Peyer's patch (tissue), 4 donors: ENCODE data around the gene ERICH6B. TPM values are rescaled to one million over a fixed set of nuclear protein-coding genes. Genes with fewer than 3 reads are reported as not detected.
A peak's percentile ranks its signal among the peaks of the same experiment; 100 is the strongest.

ENCODE experiments used
- DNase-seq, 3 donors: peaks; one replicate each; pipeline ENCODE4 v3.0.0-alpha.2; 2017 to 2019
- H3K27ac ChIP-seq, 4 donors: fragments of 200-600 bp; sonication (generic); one replicate each; pipeline ENCODE4 v1.5.1; 2016 to 2019
- H3K27me3 ChIP-seq, 2 donors: fragments of 200-600 bp; sonication (generic); one replicate each; pipeline ENCODE4 v1.5.1; 2019
- H3K36me3 ChIP-seq, 3 donors: fragments of 200-600 bp; sonication (generic); one replicate each; pipeline ENCODE4 v1.5.1; 2016 to 2019
- H3K4me1 ChIP-seq, 4 donors: fragments of 200-600 bp; sonication (generic); one replicate each; pipeline ENCODE4 v1.5.1; 2016 to 2019
- H3K4me3 ChIP-seq, 4 donors: fragments of 200-600 bp; sonication (generic); 1 replicate in 3 of 4; 2 replicates in 1 of 4; pipeline ENCODE4 v1.5.1; 2016 to 2019; ENCODE audit warnings: mild to moderate bottlenecking in 1 of 4
- H3K9me3 ChIP-seq, 4 donors: fragments of 200-600 bp; sonication (generic); one replicate each; pipeline ENCODE4 v1.5.1; 2016 to 2019; ENCODE audit warnings: mild to moderate bottlenecking in 1 of 4
- POLR2A ChIP-seq, 2 donors: fragments of 450-650 bp; IDR thresholded peaks; one replicate each; pipeline ENCODE4 v1.5.1; 2017; ENCODE audit warnings: antibody characterized with exemption in 2 of 2, mild to moderate bottlenecking in 2 of 2, moderate library complexity in 2 of 2
- total RNA-seq, 4 donors: library from RNA; depleted of rRNA; stranded (reverse); fragments of >200 nt; gene quantifications; one replicate each; pipeline ENCODE4 v1.1.0, GENCODE V29; 2016
- TF ChIP-seq, protein P1 (sequence below), 6 experiments: fragments of 450-650 bp in 4 of 6; fragments of 200-600 bp in 2 of 6; sonication (generic) in 1 of 6; IDR thresholded peaks; one replicate each; pipeline ENCODE4 v1.5.1; 2017 to 2019; ENCODE audit warnings: antibody characterized with exemption in 6 of 6, mild to moderate bottlenecking in 3 of 6, moderate library complexity in 1 of 6

Gene ERICH6B
- total RNA-seq, 4 donors from 2014 or later, result not detected

DNA sequence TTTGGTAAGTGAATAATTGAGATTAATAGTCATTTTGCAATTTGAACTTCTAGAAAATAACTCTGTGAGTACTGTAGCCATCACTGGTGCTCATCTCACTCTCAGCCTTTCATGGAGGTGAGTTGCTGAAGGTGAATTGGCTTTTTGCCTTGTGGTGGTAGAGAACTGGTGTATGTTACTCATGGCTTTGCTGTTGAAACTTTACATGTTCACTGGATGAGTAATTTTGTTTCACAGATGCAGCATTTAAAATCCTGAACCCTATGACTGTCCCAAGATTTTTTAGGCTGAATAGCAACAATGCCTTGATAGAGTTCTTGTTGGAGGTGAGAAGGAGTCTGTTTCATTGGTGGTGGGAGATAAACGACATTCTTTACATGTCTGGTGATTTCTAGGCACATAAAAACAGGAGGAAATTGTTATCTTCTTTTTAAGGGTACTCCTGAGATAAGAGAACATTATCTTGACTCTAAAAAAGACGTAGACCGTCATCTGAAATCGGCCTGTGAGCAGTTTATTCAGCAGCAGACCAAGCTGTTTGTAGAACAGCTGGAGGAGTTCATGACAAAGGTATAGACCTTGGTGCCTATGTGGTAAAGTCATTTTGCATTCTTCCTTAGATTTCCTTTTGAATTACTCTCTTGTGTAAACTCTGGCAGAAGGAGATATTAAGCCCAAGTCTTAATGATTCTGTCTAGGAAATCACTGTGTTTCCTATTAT is 96.9 kb downstream of the ERICH6B start:
- Histone ChIP-seq H3K36me3 (peaks cover 0 to 76% (median 0%) of the 10 kb centered on the region in 3 donors), H3K9me3 (no peaks in the 10 kb centered on the region), H3K4me3 (no peak overlapping the region), H3K27ac (no peak overlapping the region), H3K4me1 (no peaks in the 10 kb centered on the region), H3K27me3 (no peaks in the 10 kb centered on the region)
- TF ChIP-seq, protein P1, sequence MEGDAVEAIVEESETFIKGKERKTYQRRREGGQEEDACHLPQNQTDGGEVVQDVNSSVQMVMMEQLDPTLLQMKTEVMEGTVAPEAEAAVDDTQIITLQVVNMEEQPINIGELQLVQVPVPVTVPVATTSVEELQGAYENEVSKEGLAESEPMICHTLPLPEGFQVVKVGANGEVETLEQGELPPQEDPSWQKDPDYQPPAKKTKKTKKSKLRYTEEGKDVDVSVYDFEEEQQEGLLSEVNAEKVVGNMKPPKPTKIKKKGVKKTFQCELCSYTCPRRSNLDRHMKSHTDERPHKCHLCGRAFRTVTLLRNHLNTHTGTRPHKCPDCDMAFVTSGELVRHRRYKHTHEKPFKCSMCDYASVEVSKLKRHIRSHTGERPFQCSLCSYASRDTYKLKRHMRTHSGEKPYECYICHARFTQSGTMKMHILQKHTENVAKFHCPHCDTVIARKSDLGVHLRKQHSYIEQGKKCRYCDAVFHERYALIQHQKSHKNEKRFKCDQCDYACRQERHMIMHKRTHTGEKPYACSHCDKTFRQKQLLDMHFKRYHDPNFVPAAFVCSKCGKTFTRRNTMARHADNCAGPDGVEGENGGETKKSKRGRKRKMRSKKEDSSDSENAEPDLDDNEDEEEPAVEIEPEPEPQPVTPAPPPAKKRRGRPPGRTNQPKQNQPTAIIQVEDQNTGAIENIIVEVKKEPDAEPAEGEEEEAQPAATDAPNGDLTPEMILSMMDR (IDR thresholded peaks at IDR 0.05), result no peak
- TF ChIP-seq POLR2A (IDR thresholded peaks at IDR 0.05), result no peak
- DNase-seq, result no peak

DNA sequence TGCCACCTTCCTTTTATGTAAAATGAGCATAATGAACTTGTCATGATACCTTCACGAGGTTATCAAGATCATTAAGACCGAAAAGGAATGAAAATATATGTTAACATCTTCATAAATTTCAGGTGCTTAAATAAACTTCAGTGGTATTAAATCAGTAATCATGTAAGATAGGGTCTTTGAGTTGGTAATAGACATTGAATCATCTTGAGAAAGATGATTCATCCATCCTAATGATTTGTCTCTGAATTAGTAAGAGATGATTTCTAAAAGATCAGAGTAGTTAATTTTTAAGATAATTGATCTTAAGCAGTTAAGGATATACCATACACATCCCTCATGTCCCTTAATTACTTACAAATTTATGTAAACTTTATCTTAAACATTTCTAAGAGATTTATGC is 98.8 kb downstream of the ERICH6B start:
- TF ChIP-seq, protein P1 (IDR thresholded peaks at IDR 0.05), result no peak
- no peak for TF ChIP-seq POLR2A (IDR thresholded peaks at IDR 0.05)
- Histone ChIP-seq H3K4me3 (no peak overlapping the region), H3K36me3 (peaks cover 0 to 81% (median 0%) of the 10 kb centered on the region in 3 donors)

DNA sequence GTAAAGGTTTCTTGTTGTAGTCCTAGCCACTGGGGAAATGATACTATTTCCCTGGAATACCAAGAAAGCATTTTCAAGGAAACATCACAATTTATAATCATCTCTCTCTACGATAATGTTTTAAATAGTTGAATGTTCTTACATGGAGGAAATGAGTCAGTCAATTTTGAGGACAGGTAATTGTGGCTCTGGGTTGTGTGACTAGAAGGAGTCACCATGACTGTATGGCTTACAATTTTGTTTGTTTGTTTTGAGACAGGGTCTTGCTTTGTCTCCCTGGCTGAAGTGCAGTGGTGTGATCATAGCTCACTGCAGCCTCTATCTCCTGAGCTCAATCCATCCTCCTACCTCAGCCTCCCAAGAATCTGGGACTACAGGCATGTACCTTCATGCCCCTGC is 103.4 kb downstream of the ERICH6B start:
- no peak for TF ChIP-seq POLR2A (IDR thresholded peaks at IDR 0.05)
- TF ChIP-seq, protein P1 (IDR thresholded peaks at IDR 0.05), result no peak
- DNase-seq, result no peak
- H3K4me1 ChIP-seq, result no peaks in the 10 kb centered on the region
- H3K4me3 ChIP-seq, result no peak overlapping the region
- no peaks in the 10 kb centered on the region for H3K27me3 ChIP-seq
- no peaks in the 10 kb centered on the region for H3K9me3 ChIP-seq
- H3K36me3 ChIP-seq, result peaks cover 0 to 78% (median 0%) of the 10 kb centered on the region in 3 donors
- H3K27ac ChIP-seq, result no peak overlapping the region

More for the DNA sequence above, 98.8 kb downstream of the ERICH6B start:
- DNase-seq, result no peak
- no peak overlapping the region for H3K27ac ChIP-seq
- no peaks in the 10 kb centered on the region for H3K4me1 ChIP-seq
- no peaks in the 10 kb centered on the region for H3K9me3 ChIP-seq
- no peaks in the 10 kb centered on the region for H3K27me3 ChIP-seq

DNA sequence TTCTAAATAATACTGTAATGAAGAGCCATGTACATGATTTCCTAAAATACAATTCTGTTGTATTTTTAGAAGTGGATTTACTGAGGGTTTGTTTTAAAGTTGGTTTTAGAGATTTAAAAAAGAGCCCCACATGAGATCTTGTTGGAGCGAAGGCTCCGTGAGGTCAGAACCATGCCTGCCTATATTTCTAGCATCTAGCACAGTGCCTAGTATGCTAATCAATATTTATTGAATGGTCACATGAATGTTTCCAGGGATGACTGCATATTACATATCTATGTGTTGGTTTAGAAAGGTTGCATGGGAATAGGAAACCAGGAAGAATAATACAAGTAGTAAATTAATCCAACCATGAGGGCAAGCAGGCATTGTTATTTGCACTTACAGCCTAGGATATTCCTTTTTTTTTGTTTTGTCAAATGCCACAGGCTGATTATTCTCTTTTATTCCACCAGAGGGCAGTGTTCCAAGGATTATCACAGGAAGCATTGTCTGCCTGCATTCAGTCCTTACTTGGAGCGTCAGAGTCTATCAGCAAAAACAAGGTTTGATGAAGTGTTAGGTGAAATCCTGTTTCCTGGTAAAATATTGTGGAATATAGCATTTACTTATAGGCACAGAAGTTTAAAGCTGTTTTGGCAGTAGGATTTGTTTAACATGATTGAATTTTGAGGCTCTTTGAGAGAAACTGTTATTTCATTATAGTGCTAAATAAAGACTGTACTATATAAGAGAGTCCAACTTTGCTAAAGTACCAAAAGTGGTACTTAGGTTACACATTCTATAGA is 104.0 kb downstream of the ERICH6B start:
- H3K36me3 ChIP-seq, result peaks cover 0 to 78% (median 3%) of the 10 kb centered on the region in 3 donors
- H3K27ac ChIP-seq, result no peak overlapping the region

DNA sequence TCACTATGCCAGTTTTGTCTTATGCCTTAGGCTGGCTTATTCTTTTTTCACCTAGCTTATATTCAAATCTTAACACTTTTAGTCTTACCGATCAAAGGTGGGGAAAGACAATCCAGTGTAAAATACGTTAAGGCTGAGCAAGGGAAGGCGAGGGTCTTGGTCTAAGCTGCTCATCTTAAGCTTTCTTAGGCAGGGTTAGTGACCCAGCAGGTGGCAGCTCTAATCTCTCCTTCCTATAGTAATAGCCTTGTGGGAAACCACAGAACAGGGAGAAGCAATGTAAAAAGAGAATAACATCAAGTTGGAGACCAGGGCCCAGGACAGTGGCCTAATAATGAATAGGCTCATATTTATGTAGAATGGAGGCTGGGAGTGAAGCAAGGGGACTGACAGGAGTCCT is 104.9 kb downstream of the ERICH6B start:
- Histone ChIP-seq H3K27ac (no peak overlapping the region), H3K4me1 (no peaks in the 10 kb centered on the region), H3K27me3 (no peaks in the 10 kb centered on the region), H3K36me3 (peaks cover 0 to 78% (median 3%) of the 10 kb centered on the region in 3 donors), H3K4me3 (no peak overlapping the region), H3K9me3 (no peaks in the 10 kb centered on the region)
- TF ChIP-seq POLR2A (IDR thresholded peaks at IDR 0.05), result no peak
- TF ChIP-seq, protein P1 (IDR thresholded peaks at IDR 0.05), result no peak
- no peak for DNase-seq

More for the DNA sequence above, 104.0 kb downstream of the ERICH6B start:
- Histone ChIP-seq H3K9me3 (no peaks in the 10 kb centered on the region), H3K4me3 (no peak overlapping the region), H3K27me3 (no peaks in the 10 kb centered on the region), H3K4me1 (no peaks in the 10 kb centered on the region)
- DNase-seq, result peak in 1 of 3 donors; percentile 60
- no peak for TF ChIP-seq POLR2A (IDR thresholded peaks at IDR 0.05)
- TF ChIP-seq, protein P1 (IDR thresholded peaks at IDR 0.05), result peak; percentile 80 to 90 (median 90)
